Activated CD8-positive, alpha-beta T cell treated with anti-CD3 and anti-CD28 coated beads, Interleukin-2, amount 10 ng/mL, durations not matched to agents 7 days and 5 days (primary cell): ENCODE results near the gene CACNA2D1. TPM values are rescaled to one million over a fixed set of nuclear protein-coding genes. Genes with fewer than 3 reads are reported as not detected.
"Not testable (repeated sequence)": the region's sequence is repeated elsewhere in the genome, so short reads cannot be mapped to it uniquely, and the experiment has no call there.

Source experiments
- ATAC-seq: fragments of 150-1000 bp; cut with Tn5 transposase; one replicate; pipeline ENCODE4 v1.10.0; 2021; ENCODE audit warnings: moderate library complexity
- CTCF ChIA-PET: fragments of 350-600 bp; sonication (Branson Sonifier 250); formaldehyde crosslinking; loops from one replicate; lab custom pipeline; 2021; ENCODE audit warnings: antibody characterized with exemption; lab: Charles Lee
- POLR2A ChIA-PET: fragments of 350-600 bp; sonication (Branson Sonifier 250); formaldehyde crosslinking; loops from one replicate; lab custom pipeline; 2021; ENCODE audit warnings: antibody characterized with exemption; lab: Charles Lee
- DNase-seq: peaks from one replicate; pipeline ENCODE4 v3.0.0-alpha.2; 2020
- H3K27ac Mint-ChIP-seq: one replicate; pipeline ENCODE4 v1.8.0; 2021; ENCODE audit warnings: mild to moderate bottlenecking, mixed read lengths
- H3K27me3 Mint-ChIP-seq: one replicate; pipeline ENCODE4 v1.8.0; 2021; ENCODE audit warnings: low read depth, mixed read lengths
- H3K36me3 Mint-ChIP-seq: one replicate; pipeline ENCODE4 v1.8.0; 2021; ENCODE audit warnings: low read depth, mixed read lengths
- H3K4me1 Mint-ChIP-seq: one replicate; pipeline ENCODE4 v1.8.0; 2021; ENCODE audit warnings: low read depth, mixed read lengths
- H3K4me3 Mint-ChIP-seq: one replicate; pipeline ENCODE4 v1.8.0; 2021; ENCODE audit warnings: mild to moderate bottlenecking, mixed read lengths
- H3K9me3 Mint-ChIP-seq: one replicate; pipeline ENCODE4 v1.8.0; 2022; ENCODE audit warnings: mixed read lengths; ENCODE audit not compliant: insufficient read depth
- total RNA-seq, 2 experiments: library from RNA; stranded (reverse); gene quantifications; one replicate each; pipeline ENCODE4 v1.2.3, GENCODE V29; 2021

CACNA2D1 gene
- total RNA-seq, 2 experiments from 2014 or later, result not detected

DNA sequence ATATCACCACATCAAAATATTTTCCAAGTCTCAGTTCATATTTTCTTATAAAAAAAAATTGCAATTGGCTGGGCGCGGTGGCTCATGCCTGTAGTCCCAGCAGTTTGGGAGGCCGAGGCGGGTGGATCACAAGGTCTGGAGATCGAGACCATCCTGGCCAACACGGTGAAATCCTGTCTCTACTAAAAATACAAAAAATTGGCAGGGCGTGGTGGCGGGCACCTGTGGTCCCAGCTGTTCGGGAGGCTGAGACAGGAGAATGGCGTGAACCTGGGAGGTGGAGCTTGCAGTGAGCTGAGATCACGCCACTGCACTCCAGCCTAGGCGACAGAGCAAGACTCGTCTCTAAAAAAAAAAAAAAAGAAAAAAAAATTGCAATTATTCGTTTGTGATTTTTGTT lies 303.0 kb downstream of the CACNA2D1 start:
- POLR2A ChIA-PET, ATAC-seq, H3K9me3 Mint-ChIP-seq, H3K27me3 Mint-ChIP-seq, CTCF ChIA-PET, H3K4me3 Mint-ChIP-seq, DNase-seq, H3K27ac Mint-ChIP-seq, H3K4me1 Mint-ChIP-seq, H3K36me3 Mint-ChIP-seq: not testable (repeated sequence)

DNA sequence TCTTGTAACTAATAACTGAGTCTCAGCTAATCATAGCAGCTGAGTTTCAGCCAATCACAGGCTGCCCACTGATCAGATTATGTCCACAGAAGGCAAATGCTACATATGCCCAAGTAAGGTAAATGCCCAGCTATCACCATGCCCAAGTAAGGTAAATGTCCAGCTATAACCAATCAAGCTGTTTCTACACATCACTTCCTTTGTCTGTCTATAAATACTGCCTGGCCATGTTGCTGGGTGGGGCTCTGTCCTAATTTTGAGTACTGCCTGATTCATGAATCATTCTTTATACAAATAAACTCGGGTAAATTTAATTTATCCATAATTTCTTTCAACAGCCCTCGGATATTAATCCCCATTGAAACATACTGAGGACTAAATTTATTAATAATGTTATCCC lies 312.4 kb downstream of the CACNA2D1 start:
- ChIA-PET POLR2A (no interaction called here), CTCF (no interaction called here)
- Mint-ChIP-seq H3K4me1 (no peaks in the 10 kb centered on the region), H3K27ac (no peak overlapping the region), H3K36me3 (no peaks in the 10 kb centered on the region), H3K27me3 (no peaks in the 10 kb centered on the region), H3K9me3 (no peaks in the 10 kb centered on the region), H3K4me3 (no peak overlapping the region)
- ATAC-seq (no peak), DNase-seq (no peak)

DNA sequence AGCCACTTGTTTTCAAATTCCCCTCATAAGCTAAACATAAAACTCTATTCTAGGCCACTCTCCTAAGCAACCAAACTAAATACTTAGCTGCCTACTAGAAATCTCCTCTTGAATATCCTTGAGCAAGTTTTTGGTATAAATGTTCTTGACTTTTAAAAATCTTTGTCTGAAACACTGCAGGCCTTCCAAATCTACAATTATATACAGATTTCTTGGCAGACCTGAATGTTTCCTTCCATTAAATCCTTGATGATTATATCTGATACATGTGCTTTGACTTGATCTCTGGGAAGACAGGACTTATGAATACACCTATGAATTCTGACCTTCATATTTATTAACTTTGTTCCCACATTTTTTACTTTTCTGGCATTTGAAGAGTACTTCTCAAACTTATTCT lies 314.5 kb downstream of the CACNA2D1 start:
- no peak for ATAC-seq
- no peak overlapping the region for H3K4me3 Mint-ChIP-seq
- H3K4me1 Mint-ChIP-seq, result no peaks in the 10 kb centered on the region
- CTCF ChIA-PET, result no interaction called here
- no peak for DNase-seq
- H3K9me3 Mint-ChIP-seq, result no peaks in the 10 kb centered on the region
- H3K36me3 Mint-ChIP-seq, result no peaks in the 10 kb centered on the region
- POLR2A ChIA-PET, result no interaction called here
- no peak overlapping the region for H3K27ac Mint-ChIP-seq
- H3K27me3 Mint-ChIP-seq, result no peaks in the 10 kb centered on the region

DNA sequence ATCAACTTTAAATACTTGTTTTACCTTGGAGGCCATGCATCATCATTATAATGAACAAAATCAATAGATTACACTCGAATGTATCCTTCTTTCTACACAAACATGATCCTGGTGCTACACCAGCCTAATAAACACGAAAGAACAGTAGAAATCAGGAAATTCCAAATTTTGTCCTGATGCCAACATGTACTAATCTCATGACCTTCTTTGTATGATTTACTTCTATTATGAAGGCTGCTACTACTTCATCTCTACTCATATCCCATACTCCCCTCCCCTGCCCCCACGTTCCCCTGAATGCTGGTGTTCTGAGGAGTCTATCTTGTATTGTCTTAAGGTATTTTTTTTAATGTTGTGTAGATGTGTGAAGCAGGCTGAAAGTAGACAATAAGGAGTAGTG lies 315.0 kb downstream of the CACNA2D1 start:
- CTCF ChIA-PET, result no interaction called here
- Mint-ChIP-seq H3K4me3 (no peak overlapping the region), H3K9me3 (no peaks in the 10 kb centered on the region), H3K27me3 (no peaks in the 10 kb centered on the region), H3K36me3 (no peaks in the 10 kb centered on the region), H3K27ac (no peak overlapping the region), H3K4me1 (no peaks in the 10 kb centered on the region)
- no peak for ATAC-seq
- DNase-seq, result no peak
- POLR2A ChIA-PET, result no interaction called here

DNA sequence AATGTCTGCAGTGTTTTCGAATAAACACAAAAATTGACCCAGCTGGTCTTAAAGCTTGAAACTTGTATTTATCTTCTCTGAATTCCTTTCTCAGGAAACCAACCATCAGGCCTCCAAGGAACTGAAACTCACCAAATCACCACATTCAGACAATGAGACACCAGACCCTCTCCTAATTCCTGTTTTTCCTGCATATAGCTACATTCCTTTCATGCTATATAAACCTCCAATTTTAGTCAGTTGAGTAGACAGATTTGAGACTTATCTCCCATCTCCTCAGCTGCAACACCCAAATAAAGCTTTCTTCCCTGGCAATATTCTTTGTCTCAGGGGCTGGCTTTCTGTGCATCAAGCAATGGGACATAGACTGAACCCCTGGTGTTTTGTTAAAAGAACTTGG lies 317.0 kb downstream of the CACNA2D1 start:
- ATAC-seq, result no peak
- POLR2A ChIA-PET, result no interaction called here
- H3K4me3 Mint-ChIP-seq, result no peak overlapping the region
- no peaks in the 10 kb centered on the region for H3K9me3 Mint-ChIP-seq
- CTCF ChIA-PET, result no interaction called here
- H3K27ac Mint-ChIP-seq, result no peak overlapping the region
- no peak for DNase-seq
- H3K4me1 Mint-ChIP-seq, result no peaks in the 10 kb centered on the region
- H3K36me3 Mint-ChIP-seq, result no peaks in the 10 kb centered on the region
- no peaks in the 10 kb centered on the region for H3K27me3 Mint-ChIP-seq

DNA sequence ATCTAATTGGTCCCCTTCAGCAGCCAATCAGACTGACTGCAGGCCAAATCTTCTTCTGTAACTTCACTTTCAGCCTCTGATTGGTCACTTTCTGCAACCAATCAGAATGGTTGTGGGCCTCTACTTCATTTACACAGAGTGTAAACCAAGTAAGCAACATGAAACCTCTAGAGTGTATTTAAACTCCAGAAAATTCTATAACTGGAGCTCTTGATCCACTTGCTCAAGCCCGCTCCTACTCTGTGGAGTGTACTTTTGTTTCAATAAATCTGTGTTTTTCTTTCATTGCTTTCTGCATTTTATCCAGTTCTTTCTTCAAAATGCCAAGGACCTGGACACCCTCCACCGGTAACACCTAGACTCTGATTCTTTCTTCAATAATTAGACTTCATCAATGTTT lies 319.1 kb downstream of the CACNA2D1 start:
- POLR2A ChIA-PET, result no interaction called here

DNA sequence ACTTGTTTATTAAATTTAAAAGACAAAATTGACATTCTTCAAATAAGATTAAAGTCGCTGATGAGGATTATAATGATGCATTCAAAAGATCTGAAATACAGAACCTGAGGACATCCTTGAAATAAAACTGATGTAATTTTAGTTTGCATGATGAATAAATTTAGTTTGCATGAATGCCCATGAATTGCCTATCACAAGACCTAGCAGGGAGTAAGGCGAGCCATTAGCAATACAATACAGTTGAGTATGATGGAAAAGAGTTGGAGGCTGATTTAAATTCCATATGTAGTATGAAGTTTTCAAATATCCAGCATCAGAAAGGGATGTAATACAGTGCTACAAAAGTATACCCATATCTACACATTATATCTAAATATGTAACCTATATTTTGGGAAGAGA lies 321.3 kb downstream of the CACNA2D1 start:
- POLR2A ChIA-PET, result no interaction called here
- no peaks in the 10 kb centered on the region for H3K4me1 Mint-ChIP-seq
- H3K9me3 Mint-ChIP-seq, result no peaks in the 10 kb centered on the region

More for the DNA sequence above, 319.1 kb downstream of the CACNA2D1 start:
- ATAC-seq (no peak), DNase-seq (no peak)
- Mint-ChIP-seq H3K4me1 (no peaks in the 10 kb centered on the region), H3K9me3 (no peaks in the 10 kb centered on the region), H3K4me3 (no peak overlapping the region), H3K27ac (no peak overlapping the region), H3K36me3 (no peaks in the 10 kb centered on the region), H3K27me3 (no peaks in the 10 kb centered on the region)
- CTCF ChIA-PET, result no interaction called here

DNA sequence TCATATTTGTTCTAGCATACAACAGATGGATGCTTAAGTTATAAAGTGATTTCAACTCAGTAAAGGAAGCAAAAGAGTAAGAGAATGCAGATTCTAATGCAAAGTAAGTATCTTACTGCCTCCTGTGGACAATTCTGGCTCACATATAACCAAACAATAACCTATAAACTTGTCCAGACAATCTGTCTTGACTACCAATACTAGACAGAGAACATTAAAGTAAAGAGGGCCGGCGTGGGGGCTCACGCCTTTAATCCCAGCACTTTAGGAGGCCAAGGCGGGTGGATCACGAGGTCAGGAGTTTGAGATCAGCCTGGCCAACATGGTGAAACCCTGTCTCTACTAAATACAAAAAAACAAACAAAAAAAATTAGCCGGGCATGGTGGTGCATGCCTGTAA lies 329.3 kb downstream of the CACNA2D1 start:
- no peak for ATAC-seq
- ChIA-PET POLR2A (no interaction called here), CTCF (no interaction called here)
- Mint-ChIP-seq H3K4me3 (no peak overlapping the region), H3K36me3 (no peaks in the 10 kb centered on the region), H3K4me1 (no peaks in the 10 kb centered on the region), H3K9me3 (no peaks in the 10 kb centered on the region), H3K27me3 (no peaks in the 10 kb centered on the region), H3K27ac (no peak overlapping the region)
- no peak for DNase-seq

More for the DNA sequence above, 321.3 kb downstream of the CACNA2D1 start:
- Mint-ChIP-seq H3K36me3 (no peaks in the 10 kb centered on the region), H3K27me3 (no peaks in the 10 kb centered on the region), H3K27ac (no peak overlapping the region), H3K4me3 (no peak overlapping the region)
- ATAC-seq (no peak), DNase-seq (no peak)
- CTCF ChIA-PET, result no interaction called here

DNA sequence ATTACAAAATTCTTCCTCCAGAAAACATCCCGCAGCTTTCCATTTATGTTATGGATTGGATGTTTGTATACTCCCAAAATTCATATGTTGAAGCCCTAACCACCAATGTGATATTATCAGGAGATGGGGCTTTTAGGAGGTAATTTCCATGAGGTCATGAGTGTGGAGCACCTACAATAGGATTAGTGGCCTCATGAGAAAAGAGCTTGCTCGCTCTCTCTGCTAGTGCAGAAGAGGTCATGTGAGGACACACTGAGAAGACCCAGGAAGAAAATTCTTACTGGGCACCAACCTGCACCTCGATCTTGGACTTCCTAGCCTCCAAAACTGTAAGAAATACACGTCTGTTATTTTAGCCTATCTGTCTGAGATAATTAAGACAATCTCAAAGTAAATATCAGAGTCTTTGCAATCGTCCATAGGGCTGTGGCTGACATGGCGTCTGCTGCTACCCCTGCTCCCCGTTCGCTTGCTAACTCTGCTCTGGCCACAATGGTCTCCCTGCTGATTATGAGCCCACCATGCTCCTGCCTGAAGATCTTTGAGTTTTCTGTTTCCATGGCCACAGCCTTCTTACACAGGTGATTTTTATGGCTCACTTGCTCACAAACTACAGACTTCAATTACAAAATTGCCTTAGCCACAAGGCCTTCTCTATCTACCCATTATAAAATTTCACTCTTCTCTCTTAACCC lies 333.3 kb downstream of the CACNA2D1 start:
- ChIA-PET CTCF (no interaction called here), POLR2A (no interaction called here)

DNA sequence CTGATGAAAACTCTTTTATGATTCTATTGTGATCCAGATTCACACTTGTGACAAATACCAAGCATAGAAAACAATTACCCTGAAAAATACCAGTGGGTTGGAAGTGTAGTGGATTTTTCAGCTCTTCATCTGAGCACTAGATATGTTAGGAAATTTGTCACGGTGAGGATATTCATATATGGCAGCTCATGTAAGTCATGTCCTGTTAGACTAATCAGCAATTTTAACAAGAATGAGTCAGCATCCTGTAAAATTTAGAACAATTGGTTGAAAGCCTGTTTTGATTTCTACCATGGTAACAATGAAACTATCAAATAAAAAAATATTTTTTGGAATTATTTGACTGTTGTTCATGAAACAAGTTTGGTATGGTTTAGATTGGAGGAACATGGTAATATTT lies 334.3 kb downstream of the CACNA2D1 start:
- Mint-ChIP-seq H3K36me3 (no peaks in the 10 kb centered on the region), H3K27ac (no peak overlapping the region), H3K9me3 (no peaks in the 10 kb centered on the region), H3K27me3 (no peaks in the 10 kb centered on the region), H3K4me1 (no peaks in the 10 kb centered on the region), H3K4me3 (no peak overlapping the region)
- DNase-seq, result no peak
- no peak for ATAC-seq
- ChIA-PET POLR2A (no interaction called here), CTCF (no interaction called here)

More for the DNA sequence above, 333.3 kb downstream of the CACNA2D1 start:
- ATAC-seq, result no peak
- no peak for DNase-seq
- Mint-ChIP-seq H3K27me3 (no peaks in the 10 kb centered on the region), H3K27ac (no peak overlapping the region), H3K9me3 (no peaks in the 10 kb centered on the region), H3K4me1 (no peaks in the 10 kb centered on the region), H3K36me3 (no peaks in the 10 kb centered on the region), H3K4me3 (no peak overlapping the region)

DNA sequence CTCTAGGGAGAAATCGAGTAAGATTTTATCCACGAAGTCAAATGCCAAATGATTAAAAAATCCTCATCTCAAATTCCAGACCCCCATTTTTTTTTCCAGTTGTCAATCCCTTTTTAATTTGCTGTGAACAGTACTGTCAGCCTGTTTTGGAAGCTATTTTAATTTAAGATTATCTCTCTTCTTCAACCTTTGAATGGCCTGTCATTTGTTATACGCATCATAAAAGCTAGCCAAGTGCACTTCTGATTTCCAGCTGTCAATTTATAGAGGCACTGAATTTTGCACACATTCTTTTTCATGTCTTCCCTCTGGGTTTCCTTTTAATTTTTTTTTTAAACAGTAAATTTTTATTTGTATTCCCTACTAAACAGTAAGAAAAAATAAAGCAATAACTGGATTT lies 337.4 kb downstream of the CACNA2D1 start:
- ATAC-seq, result no peak
- H3K4me1 Mint-ChIP-seq, result no peaks in the 10 kb centered on the region
- DNase-seq, result no peak
- H3K36me3 Mint-ChIP-seq, result no peaks in the 10 kb centered on the region
- ChIA-PET POLR2A (no interaction called here), CTCF (no interaction called here)
- no peak overlapping the region for H3K27ac Mint-ChIP-seq
- H3K27me3 Mint-ChIP-seq, result no peaks in the 10 kb centered on the region
- H3K9me3 Mint-ChIP-seq, result no peaks in the 10 kb centered on the region
- no peak overlapping the region for H3K4me3 Mint-ChIP-seq

DNA sequence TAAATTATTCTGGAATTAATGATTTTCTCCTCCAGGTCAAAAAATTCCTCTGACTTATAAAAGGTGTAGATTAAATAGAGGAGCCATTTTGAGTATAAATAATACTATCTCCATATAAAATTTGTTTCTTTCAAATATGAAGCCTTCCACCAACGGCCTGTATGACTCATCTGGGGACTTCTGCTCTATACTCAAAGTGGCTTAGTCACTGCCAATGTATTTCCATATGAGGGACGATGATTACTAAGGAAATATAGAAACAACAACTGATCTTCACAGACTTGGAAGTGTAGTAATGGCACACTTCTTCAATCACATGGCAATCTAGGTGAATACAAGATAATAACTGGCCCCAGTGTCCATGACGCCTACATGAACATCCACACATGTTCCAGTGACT lies 338.1 kb downstream of the CACNA2D1 start:
- no peak for ATAC-seq
- CTCF ChIA-PET, result no interaction called here

DNA sequence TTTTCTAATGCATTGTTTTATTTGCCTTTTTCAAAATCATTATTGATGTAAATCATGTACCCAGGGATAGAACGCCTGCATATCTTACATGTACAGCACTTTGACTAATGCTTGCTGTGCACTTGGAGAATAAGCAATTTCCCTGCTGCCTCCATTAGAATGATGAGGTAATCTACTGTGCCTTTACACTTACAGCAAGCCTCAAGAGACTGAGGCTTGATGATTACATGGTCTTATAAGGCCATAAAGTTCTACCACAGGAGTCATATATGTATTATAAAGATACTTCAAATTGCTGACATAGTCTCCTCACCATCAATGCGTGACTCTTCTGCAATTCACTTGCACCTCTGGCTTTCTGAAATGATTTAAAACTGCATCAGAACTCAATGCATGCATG lies 345.2 kb downstream of the CACNA2D1 start:
- no peaks in the 10 kb centered on the region for H3K36me3 Mint-ChIP-seq
- CTCF ChIA-PET, result no interaction called here
- POLR2A ChIA-PET, result no interaction called here
- ATAC-seq (no peak), DNase-seq (no peak)
- H3K27ac Mint-ChIP-seq, result no peak overlapping the region
- H3K4me3 Mint-ChIP-seq, result no peak overlapping the region
- no peaks in the 10 kb centered on the region for H3K4me1 Mint-ChIP-seq
- H3K9me3 Mint-ChIP-seq, result no peaks in the 10 kb centered on the region
- H3K27me3 Mint-ChIP-seq, result no peaks in the 10 kb centered on the region

More for the DNA sequence above, 338.1 kb downstream of the CACNA2D1 start:
- Mint-ChIP-seq H3K4me1 (no peaks in the 10 kb centered on the region), H3K4me3 (no peak overlapping the region), H3K36me3 (no peaks in the 10 kb centered on the region), H3K27ac (no peak overlapping the region), H3K9me3 (no peaks in the 10 kb centered on the region), H3K27me3 (no peaks in the 10 kb centered on the region)
- POLR2A ChIA-PET, result no interaction called here
- DNase-seq, result no peak
